IMR-90 (cell line): Measurements from ENCODE around the gene IQCM. TPM values are rescaled to one million over a fixed set of nuclear protein-coding genes. Genes with fewer than 3 reads are reported as not detected.

ENCODE experiments used
- ATAC-seq: fragments of 200-7000 bp; cut with Tn5 transposase; 2 replicates; pipeline ENCODE4 v1.9.1; 2020; ENCODE audit warnings: low read depth, mild to moderate bottlenecking, moderate library complexity
- BruUV-seq: library from RNA; stranded (reverse); fragments of 400-500 nt; replicated peaks from 2 replicates; lab custom pipeline; 2021; lab: Mats Ljungman, UMichigan
- CTCF ChIA-PET: fragments of 300-600 bp; formaldehyde crosslinking; extraction: SDS; loops from one replicate; lab custom pipeline; 2021; ENCODE audit warnings: antibody characterized with exemption; lab: Yijun Ruan, JAX
- POLR2A ChIA-PET: fragments of 300-600 bp; sonication (Branson Sonifier 250); formaldehyde crosslinking; loops from one replicate; lab custom pipeline; 2022; ENCODE audit warnings: antibody characterized with exemption; ENCODE audit not compliant: unreplicated experiment; lab: Charles Lee
- DNase-seq: peaks from one replicate; pipeline ENCODE4 v3.0.0; 2013
- H2AFZ ChIP-seq: replicated peaks from 2 replicates; pipeline ENCODE3; 2013; ENCODE audit warnings: low read length, mild to moderate bottlenecking; ENCODE audit not compliant: poor library complexity
- H2AK5ac ChIP-seq: 2 replicates; pipeline ENCODE4 v1.6.1; 2013; ENCODE audit warnings: low read depth, low read length, inconsistent platforms
- H2AK9ac ChIP-seq: replicated peaks from 2 replicates; pipeline ENCODE3; 2013; ENCODE audit warnings: mild to moderate bottlenecking, low read depth, low read length, moderate library complexity; ENCODE audit not compliant: poor library complexity
- H2BK120ac ChIP-seq: 2 replicates; pipeline ENCODE4 v1.6.1; 2013; ENCODE audit warnings: low read depth, low read length, inconsistent platforms
- H2BK15ac ChIP-seq: 3 replicates; pipeline ENCODE4 v1.6.1; 2013; ENCODE audit warnings: low read depth, low read length, inconsistent platforms
- H2BK20ac ChIP-seq: 2 replicates; pipeline ENCODE4 v1.6.1; 2013; ENCODE audit warnings: low read depth, mild to moderate bottlenecking, inconsistent platforms, low read length, moderate library complexity
- H2BK5ac ChIP-seq: 2 replicates; pipeline ENCODE4 v1.6.1; 2013; ENCODE audit warnings: mild to moderate bottlenecking, low read depth, low read length, inconsistent platforms; ENCODE audit not compliant: poor library complexity, severe bottlenecking
- H3K14ac ChIP-seq: replicated peaks from 2 replicates; pipeline ENCODE4 v1.6.1; 2013; ENCODE audit warnings: low read depth, low read length, inconsistent platforms
- H3K18ac ChIP-seq: 2 replicates; pipeline ENCODE4 v1.6.1; 2013; ENCODE audit warnings: low read depth, low read length, control low read depth
- H3K23ac ChIP-seq: 2 replicates; pipeline ENCODE4 v1.6.1; 2013; ENCODE audit warnings: low read depth, low read length, inconsistent platforms
- H3K27ac ChIP-seq: 2 replicates; pipeline ENCODE4 v1.5.1; 2013; ENCODE audit warnings: mild to moderate bottlenecking, control low read depth, low read length; ENCODE audit not compliant: insufficient read depth
- H3K27me3 ChIP-seq: 2 replicates; pipeline ENCODE4 v1.6.1; 2013; ENCODE audit warnings: low read length; ENCODE audit not compliant: control insufficient read depth, insufficient read depth
- H3K36me3 ChIP-seq: 2 replicates; pipeline ENCODE4 v1.6.1; 2013; ENCODE audit warnings: low read length, mixed read lengths; ENCODE audit not compliant: control insufficient read depth, insufficient read depth
- H3K4ac ChIP-seq: 2 replicates; pipeline ENCODE4 v1.6.1; 2013; ENCODE audit warnings: low read depth, low read length, inconsistent platforms
- H3K4me1 ChIP-seq: 2 replicates; pipeline ENCODE4 v1.6.1; 2013; ENCODE audit warnings: low read length, mixed read lengths; ENCODE audit not compliant: control insufficient read depth, insufficient read depth
- H3K4me2 ChIP-seq: 2 replicates; pipeline ENCODE4 v1.6.1; 2013; ENCODE audit warnings: low read depth, mild to moderate bottlenecking, control low read depth, low read length, moderate library complexity
- H3K4me3 ChIP-seq: 2 replicates; pipeline ENCODE4 v1.5.1; 2013; ENCODE audit warnings: low read depth, mild to moderate bottlenecking, control low read depth, low read length, moderate library complexity; ENCODE audit not compliant: insufficient read depth
- H3K56ac ChIP-seq: 2 replicates; pipeline ENCODE4 v1.6.1; 2013; ENCODE audit warnings: low read length, inconsistent platforms; ENCODE audit not compliant: insufficient read depth; ENCODE audit errors: extremely low read depth
- H3K79me1 ChIP-seq, 2 experiments: 2 replicates each; pipeline ENCODE4 v1.6.1; 2013; ENCODE audit warnings: low read length in 2 of 2, inconsistent platforms in 1 of 2, low read depth in 1 of 2
- H3K9ac ChIP-seq: 2 replicates; pipeline ENCODE4 v1.6.1; 2013; ENCODE audit warnings: low read depth, low read length, control low read depth
- H3K9me1 ChIP-seq: 2 replicates; pipeline ENCODE4 v1.6.1; 2013; ENCODE audit warnings: low read length, inconsistent platforms; ENCODE audit not compliant: insufficient read depth
- H3K9me3 ChIP-seq: 2 replicates; pipeline ENCODE4 v1.6.1; 2013; ENCODE audit warnings: low read length; ENCODE audit not compliant: control insufficient read depth, insufficient read depth
- H4K20me1 ChIP-seq: 2 replicates; pipeline ENCODE4 v1.6.1; 2013; ENCODE audit warnings: low read length, inconsistent platforms; ENCODE audit not compliant: insufficient read depth
- H4K5ac ChIP-seq: 2 replicates; pipeline ENCODE4 v1.6.1; 2013; ENCODE audit warnings: mild to moderate bottlenecking, low read depth, low read length, control low read depth
- H4K8ac ChIP-seq, 2 experiments: 2 replicates each; pipeline ENCODE4 v1.6.1; 2013; ENCODE audit warnings: low read depth in 2 of 2, low read length in 2 of 2, control low read depth in 1 of 2, inconsistent platforms in 1 of 2
- H4K91ac ChIP-seq: 2 replicates; pipeline ENCODE4 v1.6.1; 2013; ENCODE audit warnings: low read depth, low read length, inconsistent platforms; ENCODE audit not compliant: insufficient read depth
- ELK1 ChIP-seq: fragments of 150-350 bp; IDR thresholded peaks from 2 replicates; pipeline ENCODE4 v1.6.1; 2016; ENCODE audit warnings: low read depth, mild to moderate bottlenecking, low read length, moderate library complexity, borderline replicate concordance
- FOS ChIP-seq: fragments of 150-350 bp; IDR thresholded peaks from 2 replicates; pipeline ENCODE4 v1.6.1; 2016; ENCODE audit warnings: low read depth, low read length
- MAZ ChIP-seq: IDR thresholded peaks from 2 replicates; pipeline ENCODE4 v1.6.1; 2012; ENCODE audit warnings: low read depth, mild to moderate bottlenecking, low read length, improper control_type of control experiment, moderate library complexity, borderline replicate concordance
- NFE2L2 ChIP-seq: fragments of 150-350 bp; IDR thresholded peaks from 2 replicates; pipeline ENCODE4 v1.6.1; 2016; ENCODE audit warnings: low read depth, mild to moderate bottlenecking, low read length
- POLR2A ChIP-seq: IDR thresholded peaks from 2 replicates; pipeline ENCODE4 v1.6.1; 2012; ENCODE audit warnings: mild to moderate bottlenecking, low read depth, low read length
- RAD21 ChIP-seq: IDR thresholded peaks from 2 replicates; pipeline ENCODE4 v1.6.1; 2012; ENCODE audit warnings: low read length, improper control_type of control experiment
- SMC3 ChIP-seq: fragments of 150-350 bp; IDR thresholded peaks from 2 replicates; pipeline ENCODE4 v1.6.1; 2016; ENCODE audit warnings: low read depth, mild to moderate bottlenecking, antibody characterized with exemption, low read length, moderate library complexity
- WGBS, 2 experiments: methylation state at CpG; one replicate each; pipeline versions ENCODE4 v1.1.5 to v1.1.7; 2013; ENCODE audit warnings: missing lambda C conversion rate in 2 of 2; ENCODE audit not compliant: insufficient read length in 1 of 2; ENCODE audit errors: extremely low coverage in 2 of 2; 5-methylcytosine and 5-hydroxymethylcytosine counted together
- dilution Hi-C: fragments of 300-500 bp; cut with HindIII; formaldehyde crosslinking; loops from one replicate; pipeline ENCODE4 v1.14.3; 2018; ENCODE audit warnings: low sequenced_read_pairs; ENCODE audit not compliant: unreplicated experiment
- in situ Hi-C: fragments of 300-500 bp; cut with MboI; formaldehyde crosslinking; loops from 3 replicates; pipeline ENCODE4 v1.14.3; 2019; ENCODE audit warnings: low sequenced_read_pairs, inconsistent platforms, mixed read lengths
- intact Hi-C: fragments of 100-400 bp; cut with micrococcal nuclease; formaldehyde crosslinking; loops from 2 replicates; pipeline ENCODE4 v1.10.0; 2022
- polyA plus RNA-seq, 3 experiments: library from polyadenylated mRNA; depleted of rRNA; stranded (reverse); fragments of >200 nt; gene quantifications; 2 replicates each; pipeline ENCODE4 v1.2.3, GENCODE V29; 2012; ENCODE audit warnings: low replicate concordance in 1 of 3
- total RNA-seq: library from RNA; depleted of rRNA; stranded (reverse); fragments of >200 nt; gene quantifications from 2 replicates; pipeline ENCODE4 v1.2.3, GENCODE V29; 2012

IQCM gene
- total and polyA plus RNA-seq, 2 of the 4 experiments (the other 2 are of a cell fraction), result not detected

GRCh38 chr4:149531861-149532260 is 283.8 kb downstream of the IQCM start:
- TF ChIP-seq POLR2A, result no peak
- TF ChIP-seq SMC3, result no peak
- no peak for TF ChIP-seq ELK1
- no peak for TF ChIP-seq RAD21
- TF ChIP-seq FOS, result no peak
- TF ChIP-seq NFE2L2, result no peak
- no peak for TF ChIP-seq MAZ
- Histone ChIP-seq H2AK9ac (no peak overlapping the region), H3K4me2 (peak overlapping the region; percentile 39; the same call in 1 of the 2 replicates), H2AK5ac (no peak overlapping the region), H3K9me1 (no peaks in the 10 kb centered on the region), H3K4ac (no peak overlapping the region), H2BK120ac (no peak overlapping the region), H3K4me3 (no peak overlapping the region), H2AFZ (no peak overlapping the region), H4K20me1 (no peaks in the 10 kb centered on the region), H3K36me3 (no peaks in the 10 kb centered on the region), H3K9ac (no peak overlapping the region), H2BK15ac (no peak overlapping the region), H2BK5ac (no peak overlapping the region), H3K9me3 (no peaks in the 10 kb centered on the region), H3K23ac (no peak overlapping the region), H4K5ac (no peak overlapping the region), H3K27me3 (no peaks in the 10 kb centered on the region), H3K56ac (no peak overlapping the region), H2BK20ac (no peak overlapping the region), H3K27ac (no peak overlapping the region), H4K91ac (no peak overlapping the region), H3K18ac (no peak overlapping the region), H3K79me1 (no peaks in the 10 kb centered on the region), H3K4me1 (no peaks in the 10 kb centered on the region), H3K14ac (no peak overlapping the region), H4K8ac (no peak overlapping the region)
- POLR2A ChIA-PET, result no interaction called here
- CTCF ChIA-PET, result interaction anchor here (0.6 kb wide), 1 partner anchor 760 kb away, joined by 3 read pairs; no protein-coding TSS in a partner anchor
- WGBS, 2 experiments, result no CpG with 5 or more reads among the region's 3 CpGs
- DNase-seq (peak; percentile 26), ATAC-seq (peak; percentile 48)
- intact Hi-C loops, result no loop called here
- BruUV-seq, result no TSS peak
- dilution Hi-C loops, result no loop called here
- in situ Hi-C loops, result no loop called here
